ENCODE data around the gene KDM4B. TPM values are rescaled to one million over a fixed set of nuclear protein-coding genes. Genes with fewer than 3 reads are reported as not detected.

KDM4B gene
- total and polyA plus RNA-seq, 2 of the 8 experiments (the other 6 are each of a cell fraction or from before 2014, with no cell fraction given) = 12.0 to 31.9 TPM

DNA sequence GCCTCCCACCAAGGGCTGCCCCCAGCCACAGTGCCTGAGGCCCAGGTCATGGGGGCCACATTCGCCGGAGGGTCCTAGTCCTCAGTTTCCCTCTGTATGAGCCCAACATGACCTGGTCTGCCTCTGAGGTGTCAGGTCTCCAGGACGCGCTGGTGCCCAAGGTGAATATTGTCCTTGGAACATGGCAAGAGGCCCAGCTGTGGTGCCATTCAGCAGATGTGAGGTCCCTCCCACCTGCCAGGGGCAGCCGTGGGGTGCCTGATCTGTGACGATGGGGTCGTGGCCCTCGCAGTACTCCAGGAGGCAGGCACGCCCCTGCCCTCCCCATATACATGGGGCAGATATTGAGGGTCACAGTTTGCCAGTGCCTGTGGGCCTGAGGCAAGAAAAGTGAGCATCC is 151.9 kb downstream of the KDM4B start (continued):
- TF ChIP-seq, protein P1, sequence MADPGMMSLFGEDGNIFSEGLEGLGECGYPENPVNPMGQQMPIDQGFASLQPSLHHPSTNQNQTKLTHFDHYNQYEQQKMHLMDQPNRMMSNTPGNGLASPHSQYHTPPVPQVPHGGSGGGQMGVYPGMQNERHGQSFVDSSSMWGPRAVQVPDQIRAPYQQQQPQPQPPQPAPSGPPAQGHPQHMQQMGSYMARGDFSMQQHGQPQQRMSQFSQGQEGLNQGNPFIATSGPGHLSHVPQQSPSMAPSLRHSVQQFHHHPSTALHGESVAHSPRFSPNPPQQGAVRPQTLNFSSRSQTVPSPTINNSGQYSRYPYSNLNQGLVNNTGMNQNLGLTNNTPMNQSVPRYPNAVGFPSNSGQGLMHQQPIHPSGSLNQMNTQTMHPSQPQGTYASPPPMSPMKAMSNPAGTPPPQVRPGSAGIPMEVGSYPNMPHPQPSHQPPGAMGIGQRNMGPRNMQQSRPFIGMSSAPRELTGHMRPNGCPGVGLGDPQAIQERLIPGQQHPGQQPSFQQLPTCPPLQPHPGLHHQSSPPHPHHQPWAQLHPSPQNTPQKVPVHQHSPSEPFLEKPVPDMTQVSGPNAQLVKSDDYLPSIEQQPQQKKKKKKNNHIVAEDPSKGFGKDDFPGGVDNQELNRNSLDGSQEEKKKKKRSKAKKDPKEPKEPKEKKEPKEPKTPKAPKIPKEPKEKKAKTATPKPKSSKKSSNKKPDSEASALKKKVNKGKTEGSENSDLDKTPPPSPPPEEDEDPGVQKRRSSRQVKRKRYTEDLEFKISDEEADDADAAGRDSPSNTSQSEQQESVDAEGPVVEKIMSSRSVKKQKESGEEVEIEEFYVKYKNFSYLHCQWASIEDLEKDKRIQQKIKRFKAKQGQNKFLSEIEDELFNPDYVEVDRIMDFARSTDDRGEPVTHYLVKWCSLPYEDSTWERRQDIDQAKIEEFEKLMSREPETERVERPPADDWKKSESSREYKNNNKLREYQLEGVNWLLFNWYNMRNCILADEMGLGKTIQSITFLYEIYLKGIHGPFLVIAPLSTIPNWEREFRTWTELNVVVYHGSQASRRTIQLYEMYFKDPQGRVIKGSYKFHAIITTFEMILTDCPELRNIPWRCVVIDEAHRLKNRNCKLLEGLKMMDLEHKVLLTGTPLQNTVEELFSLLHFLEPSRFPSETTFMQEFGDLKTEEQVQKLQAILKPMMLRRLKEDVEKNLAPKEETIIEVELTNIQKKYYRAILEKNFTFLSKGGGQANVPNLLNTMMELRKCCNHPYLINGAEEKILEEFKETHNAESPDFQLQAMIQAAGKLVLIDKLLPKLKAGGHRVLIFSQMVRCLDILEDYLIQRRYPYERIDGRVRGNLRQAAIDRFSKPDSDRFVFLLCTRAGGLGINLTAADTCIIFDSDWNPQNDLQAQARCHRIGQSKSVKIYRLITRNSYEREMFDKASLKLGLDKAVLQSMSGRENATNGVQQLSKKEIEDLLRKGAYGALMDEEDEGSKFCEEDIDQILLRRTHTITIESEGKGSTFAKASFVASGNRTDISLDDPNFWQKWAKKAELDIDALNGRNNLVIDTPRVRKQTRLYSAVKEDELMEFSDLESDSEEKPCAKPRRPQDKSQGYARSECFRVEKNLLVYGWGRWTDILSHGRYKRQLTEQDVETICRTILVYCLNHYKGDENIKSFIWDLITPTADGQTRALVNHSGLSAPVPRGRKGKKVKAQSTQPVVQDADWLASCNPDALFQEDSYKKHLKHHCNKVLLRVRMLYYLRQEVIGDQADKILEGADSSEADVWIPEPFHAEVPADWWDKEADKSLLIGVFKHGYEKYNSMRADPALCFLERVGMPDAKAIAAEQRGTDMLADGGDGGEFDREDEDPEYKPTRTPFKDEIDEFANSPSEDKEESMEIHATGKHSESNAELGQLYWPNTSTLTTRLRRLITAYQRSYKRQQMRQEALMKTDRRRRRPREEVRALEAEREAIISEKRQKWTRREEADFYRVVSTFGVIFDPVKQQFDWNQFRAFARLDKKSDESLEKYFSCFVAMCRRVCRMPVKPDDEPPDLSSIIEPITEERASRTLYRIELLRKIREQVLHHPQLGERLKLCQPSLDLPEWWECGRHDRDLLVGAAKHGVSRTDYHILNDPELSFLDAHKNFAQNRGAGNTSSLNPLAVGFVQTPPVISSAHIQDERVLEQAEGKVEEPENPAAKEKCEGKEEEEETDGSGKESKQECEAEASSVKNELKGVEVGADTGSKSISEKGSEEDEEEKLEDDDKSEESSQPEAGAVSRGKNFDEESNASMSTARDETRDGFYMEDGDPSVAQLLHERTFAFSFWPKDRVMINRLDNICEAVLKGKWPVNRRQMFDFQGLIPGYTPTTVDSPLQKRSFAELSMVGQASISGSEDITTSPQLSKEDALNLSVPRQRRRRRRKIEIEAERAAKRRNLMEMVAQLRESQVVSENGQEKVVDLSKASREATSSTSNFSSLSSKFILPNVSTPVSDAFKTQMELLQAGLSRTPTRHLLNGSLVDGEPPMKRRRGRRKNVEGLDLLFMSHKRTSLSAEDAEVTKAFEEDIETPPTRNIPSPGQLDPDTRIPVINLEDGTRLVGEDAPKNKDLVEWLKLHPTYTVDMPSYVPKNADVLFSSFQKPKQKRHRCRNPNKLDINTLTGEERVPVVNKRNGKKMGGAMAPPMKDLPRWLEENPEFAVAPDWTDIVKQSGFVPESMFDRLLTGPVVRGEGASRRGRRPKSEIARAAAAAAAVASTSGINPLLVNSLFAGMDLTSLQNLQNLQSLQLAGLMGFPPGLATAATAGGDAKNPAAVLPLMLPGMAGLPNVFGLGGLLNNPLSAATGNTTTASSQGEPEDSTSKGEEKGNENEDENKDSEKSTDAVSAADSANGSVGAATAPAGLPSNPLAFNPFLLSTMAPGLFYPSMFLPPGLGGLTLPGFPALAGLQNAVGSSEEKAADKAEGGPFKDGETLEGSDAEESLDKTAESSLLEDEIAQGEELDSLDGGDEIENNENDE (IDR thresholded peaks at IDR 0.05; ENCODE audit: insufficient replicate concordance, low read length) = no peak
- TF ChIP-seq CBX8 (IDR thresholded peaks at IDR 0.05; ENCODE audit: borderline replicate concordance, low read depth, low read length) (no peak), BCL11A (IDR thresholded peaks at IDR 0.05; ENCODE audit: low read depth in 2 of 2, low read length in 2 of 2) (no peak), JUND (IDR thresholded peaks at IDR 0.05; ENCODE audit: low read length) (no peak), POLR2AphosphoS5 (IDR thresholded peaks at IDR 0.05; ENCODE audit: low read depth, low read length) (no peak), BRCA1 (IDR thresholded peaks at IDR 0.05; ENCODE audit: low read depth, low read length) (no peak), GABPA (IDR thresholded peaks at IDR 0.05; ENCODE audit: borderline replicate concordance, insufficient read depth, low read length) (no peak), BACH1 (IDR thresholded peaks at IDR 0.05; ENCODE audit: low read length) (no peak), KDM5A (IDR thresholded peaks at IDR 0.05; ENCODE audit: low read length) (no peak), EGR1 (IDR thresholded peaks at IDR 0.05; ENCODE audit: borderline replicate concordance, low read depth, low read length) (no peak), RFX5 (IDR thresholded peaks at IDR 0.05; ENCODE audit: borderline replicate concordance, low read depth, low read length) (no peak)
